Hepatocyte (in vitro differentiated cells): ENCODE data around the gene APBB3. TPM values are rescaled to one million over a fixed set of nuclear protein-coding genes. Genes with fewer than 3 reads are reported as not detected.

Experiments
- DNase-seq: peaks from one replicate; pipeline ENCODE4 v3.0.0-alpha.2; 2016; ENCODE audit warnings: low spot score
- H2AFZ ChIP-seq: fragments of 200-600 bp; sonication (generic); 2 replicates; pipeline ENCODE4 v1.6.0; 2016; ENCODE audit warnings: antibody characterized with exemption, mild to moderate bottlenecking
- H3K27ac ChIP-seq: fragments of 200-600 bp; sonication (generic); 2 replicates; pipeline ENCODE4 v1.5.1; 2016; ENCODE audit warnings: mild to moderate bottlenecking
- H3K27me3 ChIP-seq: fragments of 200-600 bp; sonication (generic); 2 replicates; pipeline ENCODE4 v1.6.1; 2016
- H3K36me3 ChIP-seq: fragments of 200-600 bp; sonication (generic); replicated peaks from 2 replicates; pipeline ENCODE4 v1.5.1; 2016; ENCODE audit warnings: low read depth; ENCODE audit not compliant: insufficient read depth
- H3K4me1 ChIP-seq: fragments of 200-600 bp; sonication (generic); 2 replicates; pipeline ENCODE4 v1.5.1; 2016; ENCODE audit warnings: mild to moderate bottlenecking, moderate library complexity; ENCODE audit not compliant: insufficient read depth
- H3K4me2 ChIP-seq: fragments of 200-600 bp; sonication (generic); 2 replicates; pipeline ENCODE4 v1.6.0; 2016
- H3K4me3 ChIP-seq: fragments of 200-600 bp; sonication (generic); 2 replicates; pipeline ENCODE4 v1.5.1; 2016; ENCODE audit warnings: mild to moderate bottlenecking
- H3K79me2 ChIP-seq: fragments of 200-600 bp; sonication (generic); 2 replicates; pipeline ENCODE4 v1.6.0; 2017; ENCODE audit warnings: mild to moderate bottlenecking
- H3K9me2 ChIP-seq: fragments of 200-600 bp; sonication (generic); replicated peaks from 2 replicates; pipeline ENCODE4 v1.6.0; 2017; ENCODE audit warnings: mild to moderate bottlenecking; ENCODE audit not compliant: insufficient read depth
- H3K9me3 ChIP-seq: fragments of 200-600 bp; sonication (generic); 2 replicates; pipeline ENCODE4 v1.5.1; 2016; ENCODE audit warnings: low read depth, mild to moderate bottlenecking
- H4K20me1 ChIP-seq: fragments of 200-600 bp; sonication (generic); 2 replicates; pipeline ENCODE4 v1.6.0; 2016; ENCODE audit warnings: mild to moderate bottlenecking; ENCODE audit not compliant: insufficient read depth, poor library complexity, severe bottlenecking
- CTCF ChIP-seq: fragments of 200-600 bp; sonication (generic); IDR thresholded peaks from 2 replicates; pipeline ENCODE4 v1.5.1; 2016; ENCODE audit warnings: antibody characterized with exemption, mild to moderate bottlenecking; ENCODE audit not compliant: poor library complexity
- EZH2 ChIP-seq: fragments of 200-600 bp; sonication (generic); IDR thresholded peaks from 2 replicates; pipeline ENCODE4 v1.6.1; 2016; ENCODE audit warnings: antibody characterized with exemption, mild to moderate bottlenecking, borderline replicate concordance
- EZH2phosphoT487 ChIP-seq: fragments of 200-600 bp; sonication (generic); IDR thresholded peaks from one replicate; pipeline ENCODE4 v1.6.1; 2018; ENCODE audit warnings: antibody characterized with exemption, mild to moderate bottlenecking, low read depth, moderate library complexity; ENCODE audit not compliant: unreplicated experiment, severe bottlenecking
- WGBS: methylation state at CpG from one replicate; pipeline ENCODE4 v1.1.6; 2016; ENCODE audit warnings: low lambda C conversion rate; ENCODE audit errors: missing lambda C conversion rate; 5-methylcytosine and 5-hydroxymethylcytosine counted together
- polyA plus RNA-seq: library from polyadenylated mRNA; unstranded; fragments of >200 nt; fragmentation: Nextera tagmentation; extraction: Ambion mirVana; gene quantifications from 2 replicates; pipeline ENCODE4 v1.2.1, GENCODE V29; 2016
- total RNA-seq: library from RNA; depleted of rRNA; stranded (reverse); fragments of >200 nt; gene quantifications from 2 replicates; pipeline ENCODE4 v1.2.3, GENCODE V29; 2014

Gene APBB3
- total RNA-seq (19.5 and 21.0 TPM in 2 replicates), polyA plus RNA-seq (41.5 and 51.5 TPM in 2 replicates)

GRCh38 chr5:140564196-140565023, at the start of gene APBB3, which contains the start of gene SLC35A4:
APBB3 (minus strand) TSS chr5:140564598; CDS start chr5:140564245, 353 bp downstream.
SLC35A4 (plus strand) TSS chr5:140564828; CDS start chr5:140567170, 2,342 bp downstream.
- H3K9me3 ChIP-seq = no peaks in the 10 kb centered on the region
- no peaks in the 10 kb centered on the region for H4K20me1 ChIP-seq
- no peaks in the 10 kb centered on the region for H3K9me2 ChIP-seq
- H3K4me2 ChIP-seq = peak within 1 kb of the TSS; percentile 85
- peak within 1 kb of the TSS; percentile 93 for H3K27ac ChIP-seq
- H3K4me1 ChIP-seq = peaks cover 9% of the 10 kb centered on the region
- TF ChIP-seq EZH2 (no peak), EZH2phosphoT487 (no peak), CTCF (no peak)
- peak within 1 kb of the TSS; percentile 40 for H3K4me3 ChIP-seq
- peak within 1 kb of the TSS; percentile 58 for H2AFZ ChIP-seq
- no peaks in the 10 kb centered on the region for H3K27me3 ChIP-seq
- peaks cover 31% of the 10 kb centered on the region for H3K79me2 ChIP-seq
- peak; percentile 98 for DNase-seq
- H3K36me3 ChIP-seq = no peaks in the 10 kb centered on the region
- WGBS = under 1% methylated on average over 61 of the region's 74 CpGs

GRCh38 chr5:140611020-140611521, 46.7 kb upstream of the APBB3 start:
- H3K27ac ChIP-seq = no peak overlapping the region

GRCh38 chr5:140609126-140609525, 44.7 kb upstream of the APBB3 start:
- Histone ChIP-seq H3K9me3 (no peaks in the 10 kb centered on the region), H3K4me2 (no peak overlapping the region), H3K4me1 (no peaks in the 10 kb centered on the region), H3K36me3 (no peaks in the 10 kb centered on the region), H2AFZ (no peak overlapping the region), H4K20me1 (no peaks in the 10 kb centered on the region), H3K27ac (no peak overlapping the region), H3K27me3 (no peaks in the 10 kb centered on the region), H3K4me3 (no peak overlapping the region), H3K79me2 (no peaks in the 10 kb centered on the region), H3K9me2 (no peaks in the 10 kb centered on the region)
- TF ChIP-seq EZH2phosphoT487 (no peak), EZH2 (no peak), CTCF (no peak)
- DNase-seq = no peak
- 79% methylated on average over 4 of the region's 4 CpGs for WGBS

More at GRCh38 chr5:140611020-140611521, 46.7 kb upstream of the APBB3 start:
- DNase-seq = no peak
- Histone ChIP-seq H3K4me2 (no peak overlapping the region), H3K36me3 (no peaks in the 10 kb centered on the region), H3K9me2 (no peaks in the 10 kb centered on the region), H2AFZ (no peak overlapping the region), H3K27me3 (no peaks in the 10 kb centered on the region), H3K9me3 (no peaks in the 10 kb centered on the region), H4K20me1 (no peaks in the 10 kb centered on the region), H3K4me3 (no peak overlapping the region), H3K79me2 (no peaks in the 10 kb centered on the region), H3K4me1 (no peaks in the 10 kb centered on the region)
- WGBS = 52% methylated on average over 2 of the region's 2 CpGs
- TF ChIP-seq EZH2phosphoT487 = no peak
- TF ChIP-seq EZH2 = no peak
- no peak for TF ChIP-seq CTCF
